CD4-positive, alpha-beta T cell (primary cell): ENCODE measurements around the gene TALDO1. TPM values are rescaled to one million over a fixed set of nuclear protein-coding genes. Genes with fewer than 3 reads are reported as not detected.

Experiments
- ATAC-seq: fragments of 200-7000 bp; cut with Tn5 transposase; one replicate; pipeline ENCODE4 v1.10.0; 2022; ENCODE audit warnings: mild to moderate bottlenecking; ENCODE audit not compliant: poor library complexity
- CTCF ChIA-PET: fragments of 350-600 bp; sonication (Branson Sonifier 250); formaldehyde crosslinking; loops from one replicate; lab custom pipeline; 2021; ENCODE audit warnings: antibody characterized with exemption, inconsistent platforms; lab: Charles Lee
- POLR2A ChIA-PET: fragments of 350-600 bp; sonication (Branson Sonifier 250); formaldehyde crosslinking; loops from one replicate; lab custom pipeline; 2021; ENCODE audit warnings: antibody characterized with exemption, inconsistent platforms; lab: Charles Lee
- DNase-seq, 14 experiments: peaks; one replicate each; pipeline ENCODE4 v3.0.0-alpha.2; 2013 to 2020; ENCODE audit warnings: mixed read lengths in 2 of 14
- H3K27ac ChIP-seq, 2 donors: one replicate each; pipeline versions ENCODE4 v1.5.1 to v1.7.0; 2013; ENCODE audit warnings: low read length in 2 of 2, low read depth in 1 of 2, mild to moderate bottlenecking in 1 of 2
- H3K27me3 ChIP-seq, 2 experiments: 1 replicate in 1 of 2; 2 replicates in 1 of 2; pipeline versions ENCODE4 v1.6.1 to v1.7.0; 2013; ENCODE audit warnings: low read length in 2 of 2, control low read depth in 1 of 2, mild to moderate bottlenecking in 1 of 2, moderate library complexity in 1 of 2; ENCODE audit not compliant: insufficient read depth in 2 of 2, control insufficient read depth in 1 of 2
- H3K36me3 ChIP-seq: one replicate; pipeline ENCODE4 v1.6.1; 2013; ENCODE audit warnings: low read length, control low read depth; ENCODE audit not compliant: insufficient read depth
- H3K4me1 ChIP-seq: one replicate; pipeline ENCODE4 v1.6.1; 2013; ENCODE audit warnings: low read length, control low read depth; ENCODE audit not compliant: insufficient read depth
- H3K4me3 ChIP-seq: one replicate; pipeline ENCODE4 v1.5.1; 2013; ENCODE audit warnings: mild to moderate bottlenecking, low read length, moderate library complexity
- H3K9me3 ChIP-seq, 2 experiments: 1 replicate in 1 of 2; 2 replicates in 1 of 2; pipeline versions ENCODE4 v1.6.1 to v1.7.0; 2013; ENCODE audit warnings: low read length in 2 of 2, mild to moderate bottlenecking in 2 of 2, control low read depth in 1 of 2, moderate library complexity in 1 of 2; ENCODE audit not compliant: control insufficient read depth in 1 of 2, insufficient read depth in 1 of 2
- H3K27ac Mint-ChIP-seq: one replicate; pipeline ENCODE4 v1.8.0; 2020; ENCODE audit warnings: mixed read lengths
- H3K27me3 Mint-ChIP-seq: one replicate; pipeline ENCODE4 v1.8.0; 2021; ENCODE audit warnings: mixed read lengths
- H3K36me3 Mint-ChIP-seq: one replicate; pipeline ENCODE4 v1.8.0; 2021; ENCODE audit warnings: low read depth, mixed read lengths
- H3K4me1 Mint-ChIP-seq: one replicate; pipeline ENCODE4 v1.8.0; 2021; ENCODE audit warnings: low read depth, mixed read lengths
- H3K4me3 Mint-ChIP-seq: one replicate; pipeline ENCODE4 v1.8.0; 2020; ENCODE audit warnings: mild to moderate bottlenecking, mixed read lengths
- H3K9me3 Mint-ChIP-seq: one replicate; pipeline ENCODE4 v1.8.0; 2020; ENCODE audit warnings: mixed read lengths
- intact Hi-C, 2 experiments: fragments of 100-400 bp; cut with DNase I in 1 of 2; cut with micrococcal nuclease in 1 of 2; formaldehyde crosslinking; loops; one replicate each; pipeline versions ENCODE4 v1.15.1 to v1.9.0; 2023 to 2025; cut with DNase I, micrococcal nuclease
- total RNA-seq, 174 experiments: library from RNA in 2 of 174; stranded (reverse) in 2 of 174; gene quantifications; one replicate each; pipeline ENCODE4 v1.2.3 and lab custom pipeline; 2021 to 2026
- TF ChIP-seq, protein P1 (sequence below): fragments of 200-600 bp; IDR thresholded peaks from one replicate; pipeline ENCODE4 v1.8.0; 2022; ENCODE audit warnings: antibody characterized with exemption, mild to moderate bottlenecking

The TALDO1 gene
- total RNA-seq, 2 experiments from 2014 or later = 26.2 to 27.7 TPM

- no peak overlapping the region for H3K4me3 ChIP-seq
- TF ChIP-seq, protein P1, sequence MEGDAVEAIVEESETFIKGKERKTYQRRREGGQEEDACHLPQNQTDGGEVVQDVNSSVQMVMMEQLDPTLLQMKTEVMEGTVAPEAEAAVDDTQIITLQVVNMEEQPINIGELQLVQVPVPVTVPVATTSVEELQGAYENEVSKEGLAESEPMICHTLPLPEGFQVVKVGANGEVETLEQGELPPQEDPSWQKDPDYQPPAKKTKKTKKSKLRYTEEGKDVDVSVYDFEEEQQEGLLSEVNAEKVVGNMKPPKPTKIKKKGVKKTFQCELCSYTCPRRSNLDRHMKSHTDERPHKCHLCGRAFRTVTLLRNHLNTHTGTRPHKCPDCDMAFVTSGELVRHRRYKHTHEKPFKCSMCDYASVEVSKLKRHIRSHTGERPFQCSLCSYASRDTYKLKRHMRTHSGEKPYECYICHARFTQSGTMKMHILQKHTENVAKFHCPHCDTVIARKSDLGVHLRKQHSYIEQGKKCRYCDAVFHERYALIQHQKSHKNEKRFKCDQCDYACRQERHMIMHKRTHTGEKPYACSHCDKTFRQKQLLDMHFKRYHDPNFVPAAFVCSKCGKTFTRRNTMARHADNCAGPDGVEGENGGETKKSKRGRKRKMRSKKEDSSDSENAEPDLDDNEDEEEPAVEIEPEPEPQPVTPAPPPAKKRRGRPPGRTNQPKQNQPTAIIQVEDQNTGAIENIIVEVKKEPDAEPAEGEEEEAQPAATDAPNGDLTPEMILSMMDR = no peak
- peaks cover 20 to 23% of the 10 kb centered on the region in 2 experiments for H3K27me3 ChIP-seq
- no peak overlapping the region for H3K27ac ChIP-seq
- peaks cover 0 to 7% of the 10 kb centered on the region in 2 experiments for H3K9me3 ChIP-seq
- peaks cover 6% of the 10 kb centered on the region for H3K4me1 Mint-ChIP-seq
- peaks cover 14% of the 10 kb centered on the region for H3K27me3 Mint-ChIP-seq
- no peak for ATAC-seq
- intact Hi-C loops = no loop called here
- peaks cover 25% of the 10 kb centered on the region for H3K4me1 ChIP-seq
- no peak overlapping the region for H3K27ac Mint-ChIP-seq
- ChIA-PET POLR2A (interaction anchor here (1.6 kb wide), 1 partner anchor 9 kb away, joined by 10 read pairs; the partner anchor contains the start of genes DEAF1 and TMEM80), CTCF (interaction anchor here (1.0 kb wide), 1 partner anchor 21 kb away, joined by 3 read pairs; no protein-coding TSS in a partner anchor)
- no peaks in the 10 kb centered on the region for H3K9me3 Mint-ChIP-seq
- DNase-seq = peak in 1 of 14 experiments; percentile 22
- H3K4me3 Mint-ChIP-seq = no peak overlapping the region
- H3K36me3 ChIP-seq = peaks cover 8% of the 10 kb centered on the region
- no peaks in the 10 kb centered on the region for H3K36me3 Mint-ChIP-seq
These were observed 42.3 kb upstream of the TALDO1 start for GRCh38 chr11:704781-705645.

DNA sequence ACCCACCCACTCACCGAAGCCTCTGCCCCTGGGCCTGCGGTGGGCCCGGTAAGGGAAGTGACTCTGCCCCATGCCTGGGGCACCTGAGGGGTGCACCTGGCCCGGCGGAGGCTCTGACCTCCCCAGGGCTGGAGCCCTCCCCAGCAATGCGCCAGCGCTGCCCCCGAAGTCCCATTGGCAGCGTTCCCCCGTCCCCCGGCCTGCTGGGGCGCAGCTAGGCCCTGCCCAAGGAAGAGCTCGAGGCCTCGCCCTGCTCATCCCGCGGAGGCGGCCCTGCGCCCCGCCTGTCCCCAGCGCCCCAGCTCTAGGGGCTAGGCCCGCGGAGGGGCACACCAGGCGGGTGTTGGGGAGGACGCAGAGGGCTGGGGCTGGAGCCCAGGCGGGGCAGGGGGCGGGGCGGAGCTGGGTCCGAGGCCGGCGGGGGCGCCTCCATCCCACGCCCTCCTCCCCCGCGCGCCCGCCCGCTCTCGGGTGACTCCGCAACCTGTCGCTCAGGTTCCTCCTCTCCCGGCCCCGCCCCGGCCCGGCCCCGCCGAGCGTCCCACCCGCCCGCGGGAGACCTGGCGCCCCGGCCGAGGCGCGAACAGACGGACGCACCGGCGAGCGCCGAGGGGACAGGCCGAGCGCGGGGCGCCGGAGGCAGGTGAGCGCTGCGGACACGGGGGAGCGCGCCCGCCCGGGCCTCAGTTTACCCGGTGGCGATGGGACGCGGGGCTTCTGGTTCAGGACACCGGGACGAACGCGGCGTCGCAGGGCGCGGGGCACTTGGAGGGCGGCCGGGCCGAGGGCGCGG lies 41.4 kb upstream of the TALDO1 start, which contains the start of gene EPS8L2:
TSS of gene EPS8L2 (plus strand) at position 586 of the 793 bp plus-strand sequence. CDS start 3,177 bp downstream, outside the sequence.
- H3K27me3 Mint-ChIP-seq = peaks cover 20% of the 10 kb centered on the region
- Histone ChIP-seq H3K36me3 (peaks cover 6% of the 10 kb centered on the region), H3K4me3 (no peak within 1 kb of the TSS), H3K9me3 (peaks cover 0 to 13% of the 10 kb centered on the region in 2 experiments), H3K4me1 (peaks cover 32% of the 10 kb centered on the region), H3K27me3 (peaks cover 20 to 28% of the 10 kb centered on the region in 2 experiments), H3K27ac (no peak within 1 kb of the TSS)
- POLR2A ChIA-PET = interaction anchor here (1.6 kb wide), 1 partner anchor 10 kb away, joined by 10 read pairs; the partner anchor contains the start of genes DEAF1 and TMEM80
- CTCF ChIA-PET = no interaction called here
- no peaks in the 10 kb centered on the region for H3K9me3 Mint-ChIP-seq
- DNase-seq = peak in 3 of 14 experiments; percentile 26 to 37 (median 36)
- peak; percentile 63 for ATAC-seq
- intact Hi-C loops = no loop called here
- H3K27ac Mint-ChIP-seq = no peak within 1 kb of the TSS
- peak within 1 kb of the TSS; percentile 63 for H3K4me3 Mint-ChIP-seq
- H3K36me3 Mint-ChIP-seq = no peaks in the 10 kb centered on the region
- H3K4me1 Mint-ChIP-seq = peaks cover 6% of the 10 kb centered on the region
- TF ChIP-seq, protein P1 = no peak

DNA sequence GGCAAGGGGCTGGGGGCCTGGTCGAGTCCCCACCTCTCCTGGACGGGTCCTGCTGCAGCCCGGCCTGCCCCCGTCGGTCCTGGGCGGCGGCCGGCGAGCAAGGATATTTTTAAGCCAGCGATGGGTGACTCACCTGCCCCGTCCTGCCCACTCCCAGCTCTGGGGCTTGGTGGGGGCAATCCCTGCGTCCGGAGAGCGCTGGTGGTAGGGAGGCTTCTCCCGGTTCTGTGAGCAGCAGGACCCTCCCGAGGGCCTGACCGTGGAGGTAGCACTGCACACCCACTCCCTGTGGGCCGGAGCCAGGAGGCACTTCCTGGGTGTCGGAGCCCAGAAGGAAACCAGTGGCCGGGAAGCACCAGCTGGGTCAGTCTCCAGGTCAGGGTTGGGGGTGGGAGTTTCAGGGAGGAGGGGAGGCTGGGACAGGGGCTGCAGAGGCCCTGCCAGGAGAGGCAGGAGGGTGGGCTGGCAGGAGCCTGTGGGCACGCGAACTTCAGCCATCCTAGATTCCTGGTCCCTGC lies 40.8 kb upstream of the TALDO1 start:
- peaks cover 20 to 28% of the 10 kb centered on the region in 2 experiments for H3K27me3 ChIP-seq
- H3K9me3 Mint-ChIP-seq = no peaks in the 10 kb centered on the region
- H3K4me1 ChIP-seq = peaks cover 34% of the 10 kb centered on the region
- peaks cover 20% of the 10 kb centered on the region for H3K27me3 Mint-ChIP-seq
- ChIA-PET POLR2A (interaction anchor here (0.6 to 1.5 kb wide), 2 partner anchors 11 to 44 kb away, joined by 3 to 12 read pairs; partner anchors contain the start of genes DEAF1 and TMEM80), CTCF (no interaction called here)
- no peaks in the 10 kb centered on the region for H3K36me3 Mint-ChIP-seq
- TF ChIP-seq, protein P1 = no peak
- H3K4me3 Mint-ChIP-seq = no peak overlapping the region
- no peak overlapping the region for H3K27ac Mint-ChIP-seq
- no peak overlapping the region for H3K27ac ChIP-seq
- peaks cover 6% of the 10 kb centered on the region for H3K4me1 Mint-ChIP-seq
- no peak overlapping the region for H3K4me3 ChIP-seq
- peaks cover 4% of the 10 kb centered on the region for H3K36me3 ChIP-seq
- intact Hi-C loops = no loop called here
- H3K9me3 ChIP-seq = peaks cover 0 to 14% of the 10 kb centered on the region in 2 experiments
- ATAC-seq (no peak), DNase-seq (peak in 1 of 14 experiments; percentile 26)
